Right lobe of liver (tissue), 6 donors: ENCODE results near the gene TYW1. TPM values are rescaled to one million over a fixed set of nuclear protein-coding genes. Genes with fewer than 3 reads are reported as not detected.
"Not testable (repeated sequence)": the region's sequence is repeated elsewhere in the genome, so short reads cannot be mapped to it uniquely, and the experiment has no call there.

Source experiments
- ATAC-seq, 4 donors: fragments of 200-7000 bp; cut with Tn5 transposase; one replicate each; pipeline ENCODE4 v1.9.1; 2020; ENCODE audit warnings: mild to moderate bottlenecking in 4 of 4, moderate library complexity in 4 of 4
- DNase-seq, 3 donors: peaks; one replicate each; pipeline ENCODE4 v3.0.0-alpha.2; 2020
- H3K27ac ChIP-seq, 3 donors: fragments of 200-600 bp; one replicate each; pipeline ENCODE4 v1.8.0; 2022
- H3K27me3 ChIP-seq, 2 donors: fragments of 200-600 bp; one replicate each; pipeline ENCODE4 v1.8.0; 2022
- H3K36me3 ChIP-seq, 4 donors: fragments of 200-600 bp; sonication (generic) in 1 of 4; one replicate each; pipeline versions ENCODE4 v1.5.1 to v1.8.0; 2017 to 2022; ENCODE audit warnings: control low read depth in 1 of 4
- H3K4me1 ChIP-seq, 4 donors: fragments of 200-600 bp; sonication (generic) in 1 of 4; one replicate each; pipeline versions ENCODE4 v1.5.1 to v1.8.0; 2017 to 2022; ENCODE audit warnings: control low read depth in 1 of 4
- H3K4me3 ChIP-seq, 3 donors: fragments of 200-600 bp; one replicate each; pipeline ENCODE4 v1.8.0; 2022
- H3K9me3 ChIP-seq, 4 donors: fragments of 200-600 bp; sonication (generic) in 1 of 4; one replicate each; pipeline versions ENCODE4 v1.5.1 to v1.8.0; 2017 to 2022; ENCODE audit warnings: control low read depth in 1 of 4
- CTCF ChIP-seq, 4 donors: fragments of 200-600 bp in 3 of 4; fragments of 450-650 bp in 1 of 4; IDR thresholded peaks; one replicate each; pipeline versions ENCODE4 v1.5.1 to v1.8.0; 2016 to 2022; ENCODE audit warnings: antibody characterized with exemption in 4 of 4, mild to moderate bottlenecking in 2 of 4
- POLR2A ChIP-seq: fragments of 450-650 bp; IDR thresholded peaks from one replicate; pipeline ENCODE4 v1.6.1; 2017; ENCODE audit warnings: antibody characterized with exemption, mild to moderate bottlenecking
- WGBS: methylation state at CpG from one replicate; pipeline ENCODE4 v1.1.6; 2018; ENCODE audit warnings: low coverage, low lambda C conversion rate; ENCODE audit not compliant: insufficient coverage; ENCODE audit errors: missing lambda C conversion rate; 5-methylcytosine and 5-hydroxymethylcytosine counted together
- intact Hi-C, 2 donors: fragments of 100-400 bp; cut with DNase I; formaldehyde crosslinking; loops; one replicate each; pipeline versions ENCODE4 v1.11.2 to v1.14.1; 2022
- total RNA-seq, 6 experiments: library from RNA; depleted of rRNA in 2 of 6; stranded (reverse); fragments of >200 nt in 2 of 6; fragmentation: NEBNext Ultra II Directional in 3 of 6; extraction: Animal tissue kit (Norgen Biotek cat#: 25700) in 3 of 6; gene quantifications; one replicate each; pipeline versions ENCODE4 v1.1.0 to v1.2.4, GENCODE V29; 2016 to 2023
- donor health status: DM: no; HTN: yes; CAD: no.
- donor health status: DM: no; HTN: no; CAD: no.
- donor health status: DM: no; HTN: no; CAD: no.
- donor health status: DM: no; HTN: yes; CAD: no.
- donor health status: DM: no; HTN: yes; CAD: no.

Gene TYW1
- total RNA-seq, 6 experiments from 2014 or later: 9.6 to 15.2 (median 10.2) TPM

GRCh38 chr7:67100956-67101361 is 104.3 kb downstream of the TYW1 start:
- Histone ChIP-seq H3K4me3 (no peak overlapping the region), H3K9me3 (no peaks in the 10 kb centered on the region), H3K27ac (no peak overlapping the region), H3K36me3 (no peaks in the 10 kb centered on the region), H3K4me1 (no peaks in the 10 kb centered on the region), H3K27me3 (no peaks in the 10 kb centered on the region)
- DNase-seq (no peak), ATAC-seq (no peak)
- TF ChIP-seq POLR2A (no peak), CTCF (IDR thresholded peaks at IDR 0.05) (no peak)
- 91% methylated on average over 4 of the region's 4 CpGs for WGBS
- intact Hi-C loops: no loop called here

- H3K9me3 ChIP-seq, intact Hi-C loops, H3K4me1 ChIP-seq, H3K27me3 ChIP-seq, ATAC-seq, DNase-seq, H3K27ac ChIP-seq, H3K36me3 ChIP-seq, H3K4me3 ChIP-seq: not testable (repeated sequence)
- WGBS: 79% methylated on average over 3 of the region's 4 CpGs
Observed at GRCh38 chr7:67104937-67105336, 108.3 kb downstream of the TYW1 start.

- Histone ChIP-seq H3K36me3 (no peaks in the 10 kb centered on the region), H3K27ac (no peak overlapping the region), H3K9me3 (no peaks in the 10 kb centered on the region), H3K4me3 (no peak overlapping the region), H3K27me3 (no peaks in the 10 kb centered on the region), H3K4me1 (no peaks in the 10 kb centered on the region)
- DNase-seq (no peak), ATAC-seq (no peak)
- 44% methylated on average over 4 of the region's 4 CpGs for WGBS
- intact Hi-C loops: no loop called here
- TF ChIP-seq POLR2A (no peak), CTCF (IDR thresholded peaks at IDR 0.05) (no peak)
Observed at GRCh38 chr7:67105377-67105776, 108.7 kb downstream of the TYW1 start.

GRCh38 chr7:67106255-67106654 is 109.6 kb downstream of the TYW1 start:
- intact Hi-C loops, H3K4me1 ChIP-seq, H3K27ac ChIP-seq, H3K27me3 ChIP-seq, H3K36me3 ChIP-seq, H3K9me3 ChIP-seq, H3K4me3 ChIP-seq, DNase-seq: not testable (repeated sequence)
- ATAC-seq: peak in 1 of 4 donors; percentile 35
- 81% methylated on average over 3 of the region's 4 CpGs for WGBS

- WGBS: no CpG with 5 or more reads among the region's 2 CpGs
Observed at GRCh38 chr7:67111342-67111741, 114.7 kb downstream of the TYW1 start.

GRCh38 chr7:67114483-67115246 is 118.0 kb downstream of the TYW1 start:
- H3K9me3 ChIP-seq, intact Hi-C loops, H3K27me3 ChIP-seq, H3K4me3 ChIP-seq, H3K27ac ChIP-seq, H3K4me1 ChIP-seq, DNase-seq: not testable (repeated sequence)
- ATAC-seq: peak; percentile 19 to 76 (median 55)
- H3K36me3 ChIP-seq: peaks cover 0 to 12% (median 2%) of the 10 kb centered on the region in 4 donors

More at GRCh38 chr7:67111342-67111741, 114.7 kb downstream of the TYW1 start:
- H3K36me3 ChIP-seq, H3K27me3 ChIP-seq, intact Hi-C loops, H3K27ac ChIP-seq, ATAC-seq, H3K4me3 ChIP-seq, DNase-seq, H3K4me1 ChIP-seq, H3K9me3 ChIP-seq: not testable (repeated sequence)

GRCh38 chr7:67120491-67120890 is 123.9 kb downstream of the TYW1 start:
- H3K27ac ChIP-seq: not testable (repeated sequence)
- WGBS: 92% methylated on average over 2 of the region's 2 CpGs
- peak in 1 of 4 donors; percentile 33 for ATAC-seq

GRCh38 chr7:67128257-67128656 is 131.6 kb downstream of the TYW1 start:
- WGBS: 52% methylated on average over 5 of the region's 5 CpGs
- H3K4me3 ChIP-seq, intact Hi-C loops, H3K27me3 ChIP-seq, DNase-seq, H3K9me3 ChIP-seq, H3K36me3 ChIP-seq, H3K27ac ChIP-seq: not testable (repeated sequence)
- peak in 1 of 4 donors; percentile 10 for ATAC-seq
- H3K4me1 ChIP-seq: peaks cover 0 to 19% (median 7%) of the 10 kb centered on the region in 4 donors

More at GRCh38 chr7:67120491-67120890, 123.9 kb downstream of the TYW1 start:
- peaks cover 0 to 12% (median 2%) of the 10 kb centered on the region in 4 donors for H3K36me3 ChIP-seq
- H3K27me3 ChIP-seq, DNase-seq, intact Hi-C loops, H3K4me1 ChIP-seq, H3K9me3 ChIP-seq, H3K4me3 ChIP-seq: not testable (repeated sequence)

GRCh38 chr7:67130766-67131165 is 134.1 kb downstream of the TYW1 start:
- H3K36me3 ChIP-seq, DNase-seq, H3K27me3 ChIP-seq, H3K4me3 ChIP-seq, intact Hi-C loops, H3K27ac ChIP-seq, H3K9me3 ChIP-seq: not testable (repeated sequence)
- H3K4me1 ChIP-seq: peaks cover 0 to 19% (median 7%) of the 10 kb centered on the region in 4 donors
- peak; percentile 40 to 84 (median 68) for ATAC-seq
- WGBS: 38% methylated on average over 1 of the region's 1 CpG

- intact Hi-C loops, DNase-seq, H3K27ac ChIP-seq, ATAC-seq, H3K9me3 ChIP-seq, H3K27me3 ChIP-seq, H3K4me3 ChIP-seq, H3K36me3 ChIP-seq: not testable (repeated sequence)
- 71% methylated on average over 1 of the region's 1 CpG for WGBS
- H3K4me1 ChIP-seq: peaks cover 0 to 11% (median 0%) of the 10 kb centered on the region in 4 donors
Observed at GRCh38 chr7:67134912-67135311, 138.3 kb downstream of the TYW1 start.
